Measurements from ENCODE around the gene PTK6.
"Not testable (repeated sequence)": the region's sequence is repeated elsewhere in the genome, so short reads cannot be mapped to it uniquely, and the experiment has no call there.

The PTK6 gene

GRCh38 chr20:63487781-63488241 is 49.4 kb downstream of the PTK6 start:
- Histone ChIP-seq H3K4me1 (ENCODE audit: control insufficient read depth, insufficient read depth, low read length, poor library complexity, severe bottlenecking) (no peaks in the 10 kb centered on the region), H3K4me3 (ENCODE audit: extremely low read depth, insufficient read depth, low read length, poor library complexity, severe bottlenecking) (no peak overlapping the region), H3K27ac (ENCODE audit: low read depth, low read length, severe bottlenecking) (no peak overlapping the region), H3K9me3 (ENCODE audit: control insufficient read depth, low read length) (no peaks in the 10 kb centered on the region), H3K36me3 (ENCODE audit: control insufficient read depth, insufficient read depth, low read length) (peaks cover 7% of the 10 kb centered on the region)
- 16% methylated on average over 19 to 29 of the region's 40 CpGs for WGBS, 2 experiments (ENCODE audit: insufficient coverage in 2 of 2)

GRCh38 chr20:63487116-63487764 is 49.9 kb downstream of the PTK6 start:
- WGBS, 2 experiments (ENCODE audit: insufficient coverage in 2 of 2) = 58 to 62% methylated on average over 10 of the region's 14 CpGs
- Histone ChIP-seq H3K36me3 (ENCODE audit: control insufficient read depth, insufficient read depth, low read length) (peaks cover 2% of the 10 kb centered on the region), H3K9me3 (ENCODE audit: control insufficient read depth, low read length) (no peaks in the 10 kb centered on the region), H3K4me1 (ENCODE audit: control insufficient read depth, insufficient read depth, low read length, poor library complexity, severe bottlenecking) (no peaks in the 10 kb centered on the region), H3K4me3 (ENCODE audit: extremely low read depth, insufficient read depth, low read length, poor library complexity, severe bottlenecking) (no peak overlapping the region), H3K27ac (ENCODE audit: low read depth, low read length, severe bottlenecking) (no peak overlapping the region)

GRCh38 chr20:63486300-63486855 is 50.8 kb downstream of the PTK6 start:
- H3K4me3 ChIP-seq (ENCODE audit: extremely low read depth, insufficient read depth, low read length, poor library complexity, severe bottlenecking) = no peak overlapping the region
- H3K36me3 ChIP-seq (ENCODE audit: control insufficient read depth, insufficient read depth, low read length) = no peaks in the 10 kb centered on the region
- H3K9me3 ChIP-seq (ENCODE audit: control insufficient read depth, low read length) = no peaks in the 10 kb centered on the region
- no peaks in the 10 kb centered on the region for H3K4me1 ChIP-seq (ENCODE audit: control insufficient read depth, insufficient read depth, low read length, poor library complexity, severe bottlenecking)
- WGBS, 2 experiments (ENCODE audit: insufficient coverage in 2 of 2) = 93% methylated on average over 16 to 17 of the region's 17 CpGs
- H3K27ac ChIP-seq (ENCODE audit: low read depth, low read length, severe bottlenecking) = no peak overlapping the region

DNA sequence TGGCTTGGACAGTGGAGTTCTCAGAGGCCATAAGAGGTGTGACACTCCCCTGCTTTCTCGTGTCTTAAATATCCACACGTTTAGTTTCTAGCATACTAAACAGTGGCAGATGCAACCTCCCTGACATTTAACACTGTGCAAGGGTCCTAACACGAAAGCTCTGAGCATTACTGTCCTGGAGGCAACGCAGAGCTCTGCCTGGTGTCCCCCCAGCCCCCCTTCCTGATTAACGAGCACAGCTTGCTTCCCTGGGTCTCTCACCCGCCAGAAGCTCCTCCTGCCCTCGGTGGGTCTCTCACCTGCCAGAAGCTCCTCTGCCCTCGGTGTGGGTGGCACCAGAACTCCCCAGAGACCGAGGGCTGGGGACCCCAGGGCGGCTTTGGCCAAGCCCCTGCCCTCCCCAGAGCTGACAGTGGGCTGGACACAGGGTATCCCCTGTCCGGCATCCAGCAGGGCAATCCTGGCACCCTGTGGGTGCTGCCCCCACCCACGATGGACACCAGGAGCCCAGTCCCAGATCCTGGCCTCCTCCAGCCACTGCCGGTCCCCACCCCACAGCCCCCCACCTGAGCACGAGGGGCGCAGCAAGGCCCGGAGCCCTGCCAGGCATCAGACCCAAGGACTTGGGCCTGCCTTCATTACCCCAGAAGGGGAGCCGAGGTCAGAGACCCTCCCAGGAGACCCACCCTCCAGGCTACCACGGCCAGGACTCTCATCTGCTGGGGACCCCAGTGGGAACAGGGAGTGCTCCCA is 52.3 kb downstream of the PTK6 start:
- no peaks in the 10 kb centered on the region for H3K4me1 ChIP-seq (ENCODE audit: control insufficient read depth, insufficient read depth, low read length, poor library complexity, severe bottlenecking)
- no peaks in the 10 kb centered on the region for H3K9me3 ChIP-seq (ENCODE audit: control insufficient read depth, low read length)
- H3K4me3 ChIP-seq (ENCODE audit: extremely low read depth, insufficient read depth, low read length, poor library complexity, severe bottlenecking) = no peak overlapping the region
- no peaks in the 10 kb centered on the region for H3K36me3 ChIP-seq (ENCODE audit: control insufficient read depth, insufficient read depth, low read length)
- no peak overlapping the region for H3K27ac ChIP-seq (ENCODE audit: low read depth, low read length, severe bottlenecking)
- 79 to 80% methylated on average over 14 to 16 of the region's 18 CpGs for WGBS, 2 experiments (ENCODE audit: insufficient coverage in 2 of 2)

DNA sequence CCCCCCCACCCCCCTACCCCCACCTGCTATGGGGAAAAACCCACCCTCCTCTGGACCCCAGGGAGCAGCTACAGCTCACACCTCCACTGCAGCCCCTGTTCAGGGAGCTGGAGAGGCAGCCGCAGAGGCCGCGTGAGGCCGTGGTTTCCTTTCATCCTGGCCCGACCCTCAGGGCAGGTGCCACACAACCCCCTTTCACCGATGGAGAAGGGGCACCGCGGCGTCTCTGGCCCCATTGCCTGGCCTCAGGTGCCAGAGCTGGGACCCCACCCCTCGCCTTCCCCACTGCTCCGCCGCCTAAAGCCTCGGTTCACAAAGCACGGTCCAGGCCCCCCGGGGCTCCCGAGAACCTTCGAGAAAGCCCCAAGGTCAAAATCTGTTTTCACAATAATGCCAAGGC is 52.9 kb downstream of the PTK6 start:
- H3K4me3 ChIP-seq (ENCODE audit: extremely low read depth, insufficient read depth, low read length, poor library complexity, severe bottlenecking) = no peak overlapping the region
- WGBS, 2 experiments (ENCODE audit: insufficient coverage in 2 of 2) = 66 to 70% methylated on average over 16 of the region's 17 CpGs
- no peak overlapping the region for H3K27ac ChIP-seq (ENCODE audit: low read depth, low read length, severe bottlenecking)

GRCh38 chr20:63483834-63484233 is 53.3 kb downstream of the PTK6 start:
- no peaks in the 10 kb centered on the region for H3K4me1 ChIP-seq (ENCODE audit: control insufficient read depth, insufficient read depth, low read length, poor library complexity, severe bottlenecking)
- no peaks in the 10 kb centered on the region for H3K9me3 ChIP-seq (ENCODE audit: control insufficient read depth, low read length)
- H3K27ac ChIP-seq (ENCODE audit: low read depth, low read length, severe bottlenecking) = no peak overlapping the region
- 65 to 68% methylated on average over 8 to 9 of the region's 12 CpGs for WGBS, 2 experiments (ENCODE audit: insufficient coverage in 2 of 2)
- no peaks in the 10 kb centered on the region for H3K36me3 ChIP-seq (ENCODE audit: control insufficient read depth, insufficient read depth, low read length)
- no peak overlapping the region for H3K4me3 ChIP-seq (ENCODE audit: extremely low read depth, insufficient read depth, low read length, poor library complexity, severe bottlenecking)

More for the DNA sequence above, 52.9 kb downstream of the PTK6 start:
- Histone ChIP-seq H3K36me3 (ENCODE audit: control insufficient read depth, insufficient read depth, low read length) (no peaks in the 10 kb centered on the region), H3K9me3 (ENCODE audit: control insufficient read depth, low read length) (no peaks in the 10 kb centered on the region), H3K4me1 (ENCODE audit: control insufficient read depth, insufficient read depth, low read length, poor library complexity, severe bottlenecking) (no peaks in the 10 kb centered on the region)

DNA sequence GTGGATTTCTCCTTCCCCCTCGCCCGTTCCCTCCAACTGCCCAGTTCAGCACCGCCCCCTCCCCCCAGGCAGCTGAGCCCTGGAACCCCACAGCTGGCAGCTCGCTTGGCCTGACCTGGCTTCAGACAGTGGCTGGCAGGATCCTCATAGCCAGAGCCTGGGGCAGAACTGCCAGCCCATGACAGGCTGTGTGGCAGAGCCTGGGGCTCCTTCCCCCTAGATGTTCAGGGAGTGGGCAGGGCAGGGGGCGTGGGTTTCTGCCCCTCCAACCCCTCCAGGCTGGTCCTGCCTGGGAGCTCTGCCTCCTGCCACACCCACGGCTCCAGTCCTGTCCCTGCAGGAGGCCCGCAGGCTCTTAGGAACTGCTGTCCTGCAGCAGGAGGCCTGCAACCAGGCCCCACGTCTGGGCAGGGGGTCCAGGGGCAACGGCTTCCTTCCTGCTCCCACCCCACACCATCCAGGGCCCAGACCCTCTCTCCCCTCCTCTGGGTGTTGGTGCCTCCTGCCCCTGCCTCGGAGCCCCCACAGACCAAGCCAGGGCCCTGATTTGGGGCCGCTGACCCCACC is 55.1 kb downstream of the PTK6 start:
- Histone ChIP-seq H3K4me1 (ENCODE audit: control insufficient read depth, insufficient read depth, low read length, poor library complexity, severe bottlenecking) (no peaks in the 10 kb centered on the region), H3K36me3 (ENCODE audit: control insufficient read depth, insufficient read depth, low read length) (no peaks in the 10 kb centered on the region), H3K4me3 (ENCODE audit: extremely low read depth, insufficient read depth, low read length, poor library complexity, severe bottlenecking) (no peak overlapping the region), H3K9me3 (ENCODE audit: control insufficient read depth, low read length) (no peaks in the 10 kb centered on the region), H3K27ac (ENCODE audit: low read depth, low read length, severe bottlenecking) (no peak overlapping the region)
- WGBS, 2 experiments (ENCODE audit: insufficient coverage in 2 of 2) = 56 to 62% methylated on average over 9 to 10 of the region's 11 CpGs

DNA sequence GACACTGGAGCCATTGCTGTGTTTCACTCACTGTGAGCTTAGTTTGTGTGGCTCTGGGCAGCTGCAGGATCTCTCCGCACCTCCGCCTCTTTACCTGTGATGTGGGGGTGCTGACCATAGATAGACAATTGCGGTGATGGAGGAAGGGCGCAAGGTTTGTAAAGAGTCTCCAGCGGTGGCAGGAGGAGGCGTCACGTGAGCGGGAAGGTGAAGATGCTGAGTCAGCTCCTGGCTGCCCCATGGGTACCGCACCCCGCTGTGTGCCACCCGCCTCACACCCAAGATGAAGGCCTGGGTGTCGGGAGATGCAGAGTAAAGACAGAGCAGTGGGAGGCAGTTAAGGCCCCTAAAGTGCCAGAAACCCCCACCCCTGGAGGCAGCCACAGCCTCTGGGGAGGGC is 55.7 kb downstream of the PTK6 start:
- H3K36me3 ChIP-seq (ENCODE audit: control insufficient read depth, insufficient read depth, low read length) = no peaks in the 10 kb centered on the region
- WGBS, 2 experiments (ENCODE audit: insufficient coverage in 2 of 2) = 79 to 90% methylated on average over 2 to 9 of the region's 12 CpGs
- H3K4me3 ChIP-seq (ENCODE audit: extremely low read depth, insufficient read depth, low read length, poor library complexity, severe bottlenecking) = no peak overlapping the region

GRCh38 chr20:63479695-63480419 is 57.3 kb downstream of the PTK6 start:
- H3K36me3 ChIP-seq (ENCODE audit: control insufficient read depth, insufficient read depth, low read length); H3K4me3 ChIP-seq (ENCODE audit: extremely low read depth, insufficient read depth, low read length, poor library complexity, severe bottlenecking); H3K27ac ChIP-seq (ENCODE audit: low read depth, low read length, severe bottlenecking); H3K9me3 ChIP-seq (ENCODE audit: control insufficient read depth, low read length); H3K4me1 ChIP-seq (ENCODE audit: control insufficient read depth, insufficient read depth, low read length, poor library complexity, severe bottlenecking): not testable (repeated sequence)
- 85% methylated on average over 18 to 22 of the region's 32 CpGs for WGBS, 2 experiments (ENCODE audit: insufficient coverage in 2 of 2)

More for the DNA sequence above, 55.7 kb downstream of the PTK6 start:
- Histone ChIP-seq H3K9me3 (ENCODE audit: control insufficient read depth, low read length) (no peaks in the 10 kb centered on the region), H3K27ac (ENCODE audit: low read depth, low read length, severe bottlenecking) (no peak overlapping the region), H3K4me1 (ENCODE audit: control insufficient read depth, insufficient read depth, low read length, poor library complexity, severe bottlenecking) (no peaks in the 10 kb centered on the region)
